Choroid plexus epithelial cell (primary cell): Measurements from ENCODE around the gene CDC14B.
A peak's percentile ranks its signal among the peaks of the same experiment; 100 is the strongest.

Experiments
- DNase-seq: peaks from one replicate; pipeline ENCODE4 v3.0.0-alpha.2; 2010; ENCODE audit warnings: low read depth
- H3K4me3 ChIP-seq: 2 replicates; pipeline ENCODE4 v1.5.1; 2011; ENCODE audit warnings: low read depth, mild to moderate bottlenecking, control low read depth, low read length, moderate library complexity
- TF ChIP-seq, protein P1 (sequence below): conservative IDR thresholded peaks from 2 replicates; pipeline ENCODE4 v1.5.1; 2011; ENCODE audit warnings: low read depth, mild to moderate bottlenecking, control low read depth, inconsistent platforms, low read length, moderate library complexity

Gene CDC14B

DNA sequence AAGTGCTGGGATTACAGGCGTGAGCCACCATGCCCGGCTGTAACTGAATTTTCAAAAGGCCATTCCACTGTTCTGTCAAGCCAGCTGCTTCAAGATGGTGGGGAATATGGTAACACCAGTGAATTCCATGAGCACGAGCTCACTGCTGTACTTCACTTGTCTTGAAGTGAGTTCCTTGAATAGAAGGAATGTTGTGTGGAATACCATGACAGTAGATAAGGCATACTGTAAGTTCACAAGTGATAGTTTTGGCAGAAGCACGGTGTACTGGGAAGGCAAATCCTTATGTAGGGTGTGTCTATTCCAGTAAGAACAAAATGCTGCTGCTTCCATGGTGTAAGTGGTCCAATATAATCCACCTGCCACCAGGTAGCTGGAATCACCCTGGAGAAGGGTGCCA lies 42.1 kb upstream of the CDC14B start:
- H3K4me3 ChIP-seq = no peak overlapping the region
- peak; percentile 47 for DNase-seq
- TF ChIP-seq, protein P1, sequence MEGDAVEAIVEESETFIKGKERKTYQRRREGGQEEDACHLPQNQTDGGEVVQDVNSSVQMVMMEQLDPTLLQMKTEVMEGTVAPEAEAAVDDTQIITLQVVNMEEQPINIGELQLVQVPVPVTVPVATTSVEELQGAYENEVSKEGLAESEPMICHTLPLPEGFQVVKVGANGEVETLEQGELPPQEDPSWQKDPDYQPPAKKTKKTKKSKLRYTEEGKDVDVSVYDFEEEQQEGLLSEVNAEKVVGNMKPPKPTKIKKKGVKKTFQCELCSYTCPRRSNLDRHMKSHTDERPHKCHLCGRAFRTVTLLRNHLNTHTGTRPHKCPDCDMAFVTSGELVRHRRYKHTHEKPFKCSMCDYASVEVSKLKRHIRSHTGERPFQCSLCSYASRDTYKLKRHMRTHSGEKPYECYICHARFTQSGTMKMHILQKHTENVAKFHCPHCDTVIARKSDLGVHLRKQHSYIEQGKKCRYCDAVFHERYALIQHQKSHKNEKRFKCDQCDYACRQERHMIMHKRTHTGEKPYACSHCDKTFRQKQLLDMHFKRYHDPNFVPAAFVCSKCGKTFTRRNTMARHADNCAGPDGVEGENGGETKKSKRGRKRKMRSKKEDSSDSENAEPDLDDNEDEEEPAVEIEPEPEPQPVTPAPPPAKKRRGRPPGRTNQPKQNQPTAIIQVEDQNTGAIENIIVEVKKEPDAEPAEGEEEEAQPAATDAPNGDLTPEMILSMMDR = no peak

GRCh38 chr9:96660692-96661248 lies 41.1 kb upstream of the CDC14B start:
- TF ChIP-seq, protein P1 = no peak
- no peak for DNase-seq
- no peak overlapping the region for H3K4me3 ChIP-seq

DNA sequence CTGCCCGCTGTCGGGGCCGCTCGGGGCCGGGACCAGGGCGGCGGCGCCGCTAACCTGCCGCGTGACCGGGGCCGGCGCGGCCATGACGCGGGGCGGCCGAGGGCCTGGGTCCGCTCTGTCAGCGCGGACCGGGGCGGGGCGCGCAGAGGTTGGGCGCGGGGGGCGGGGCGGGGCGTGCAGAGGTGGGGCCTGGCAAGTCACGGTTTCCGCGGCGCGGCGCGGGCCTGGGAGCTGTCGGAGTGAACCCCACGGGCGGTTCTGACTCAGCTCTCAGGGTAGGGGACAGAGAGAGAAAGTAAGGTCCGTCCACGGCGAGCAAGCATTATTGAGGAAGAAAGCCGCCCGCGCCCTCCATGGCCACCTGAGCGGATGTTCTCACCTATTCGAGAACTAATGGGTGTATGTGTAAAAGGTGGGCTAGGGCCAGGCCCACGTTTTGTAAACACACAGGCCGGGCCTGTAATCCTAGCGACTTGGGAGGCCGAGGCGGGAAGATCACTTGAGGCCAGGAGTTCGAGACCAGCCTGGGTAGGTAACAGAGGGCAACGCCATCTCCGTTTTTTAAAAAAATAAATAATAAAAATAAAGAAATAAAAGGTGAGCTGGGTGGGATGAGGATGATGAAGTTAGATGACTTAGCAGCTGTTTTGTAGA lies 35.7 kb upstream of the CDC14B start, which contains the start of gene PRXL2C:
PRXL2C (minus strand) TSS at position 120 of the 654 bp plus-strand sequence; CDS start at position 84, 36 bp downstream.
- H3K4me3 ChIP-seq = peak within 1 kb of the TSS; percentile 70
- peak; percentile 70 for DNase-seq
- TF ChIP-seq, protein P1 = no peak

GRCh38 chr9:96654450-96655197 lies 35.0 kb upstream of the CDC14B start:
- peak overlapping the region; percentile 70 for H3K4me3 ChIP-seq
- peak; percentile 90 for DNase-seq
- TF ChIP-seq, protein P1 = peak; percentile 3

DNA sequence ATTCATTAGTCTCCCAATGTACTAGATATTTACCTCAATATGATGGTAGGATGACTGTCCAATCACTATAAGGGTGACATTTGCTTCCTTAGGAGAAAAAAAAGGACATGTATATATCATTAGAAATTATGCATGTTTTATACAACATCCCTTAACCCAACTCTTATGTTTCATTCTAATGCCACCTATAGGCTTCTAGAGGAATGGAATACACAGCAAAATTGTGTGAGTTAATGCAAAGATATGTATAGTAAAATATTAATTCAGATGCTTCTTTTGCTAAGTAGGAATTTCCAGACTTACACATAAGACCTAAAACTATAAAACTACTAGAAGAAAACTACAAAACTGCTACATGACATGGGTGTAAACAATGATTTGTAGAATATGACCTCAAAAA lies 32.0 kb upstream of the CDC14B start:
- peak; percentile 64 for DNase-seq
- H3K4me3 ChIP-seq = no peak overlapping the region
- TF ChIP-seq, protein P1 = peak; percentile 71

GRCh38 chr9:96649620-96650324 lies 30.1 kb upstream of the CDC14B start:
- no peak for DNase-seq
- TF ChIP-seq, protein P1 = no peak
- H3K4me3 ChIP-seq = no peak overlapping the region
